Measurements from ENCODE around the gene DGCR2.

DNA sequence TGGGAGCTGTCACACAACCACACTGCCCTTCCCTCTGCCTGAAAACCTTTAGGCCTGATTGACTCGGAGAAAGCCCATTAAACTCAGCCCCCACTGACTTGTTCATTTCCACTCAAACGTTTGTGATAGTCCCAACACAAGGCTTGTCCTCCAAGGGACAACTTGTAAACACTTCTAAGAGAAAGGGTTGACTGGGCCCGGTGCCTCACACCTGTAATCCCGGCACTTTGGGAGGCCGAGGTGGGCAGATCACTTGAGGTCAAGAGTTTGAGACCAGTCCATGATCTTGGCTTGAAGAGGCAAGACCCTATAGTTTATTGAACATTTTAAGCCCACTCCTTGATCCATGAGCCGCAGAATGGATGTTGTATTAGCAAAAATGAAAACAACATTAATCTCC is 122.8 kb downstream of the DGCR2 start:
- TF ChIP-seq SMC3 (conservative IDR thresholded peaks at IDR 0.05; ENCODE audit: poor library complexity), result no peak
- no peak for TF ChIP-seq EZH2 (IDR thresholded peaks at IDR 0.05; ENCODE audit: borderline replicate concordance, insufficient read depth, low read length, poor library complexity, severe bottlenecking)
- TF ChIP-seq, protein P1, sequence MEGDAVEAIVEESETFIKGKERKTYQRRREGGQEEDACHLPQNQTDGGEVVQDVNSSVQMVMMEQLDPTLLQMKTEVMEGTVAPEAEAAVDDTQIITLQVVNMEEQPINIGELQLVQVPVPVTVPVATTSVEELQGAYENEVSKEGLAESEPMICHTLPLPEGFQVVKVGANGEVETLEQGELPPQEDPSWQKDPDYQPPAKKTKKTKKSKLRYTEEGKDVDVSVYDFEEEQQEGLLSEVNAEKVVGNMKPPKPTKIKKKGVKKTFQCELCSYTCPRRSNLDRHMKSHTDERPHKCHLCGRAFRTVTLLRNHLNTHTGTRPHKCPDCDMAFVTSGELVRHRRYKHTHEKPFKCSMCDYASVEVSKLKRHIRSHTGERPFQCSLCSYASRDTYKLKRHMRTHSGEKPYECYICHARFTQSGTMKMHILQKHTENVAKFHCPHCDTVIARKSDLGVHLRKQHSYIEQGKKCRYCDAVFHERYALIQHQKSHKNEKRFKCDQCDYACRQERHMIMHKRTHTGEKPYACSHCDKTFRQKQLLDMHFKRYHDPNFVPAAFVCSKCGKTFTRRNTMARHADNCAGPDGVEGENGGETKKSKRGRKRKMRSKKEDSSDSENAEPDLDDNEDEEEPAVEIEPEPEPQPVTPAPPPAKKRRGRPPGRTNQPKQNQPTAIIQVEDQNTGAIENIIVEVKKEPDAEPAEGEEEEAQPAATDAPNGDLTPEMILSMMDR (IDR thresholded peaks at IDR 0.05; ENCODE audit: poor library complexity, severe bottlenecking), result no peak
- TF ChIP-seq RAD21 (conservative IDR thresholded peaks at IDR 0.05), result no peak
